ENCODE results near the gene CDC42EP3.
A peak's percentile ranks its signal among the peaks of the same experiment; 100 is the strongest.

The CDC42EP3 gene

GRCh38 chr2:37656512-37657423 lies 14.7 kb downstream of the CDC42EP3 start:
- peak; percentile 35 for DNase-seq (ENCODE audit: low spot score)

GRCh38 chr2:37654932-37655841 lies 16.3 kb downstream of the CDC42EP3 start:
- no peak for DNase-seq (ENCODE audit: low spot score)

GRCh38 chr2:37654419-37654818 lies 17.0 kb downstream of the CDC42EP3 start:
- no peak for DNase-seq (ENCODE audit: low spot score)

- DNase-seq (ENCODE audit: low spot score): no peak
These were observed 17.6 kb downstream of the CDC42EP3 start for GRCh38 chr2:37653805-37654378.

GRCh38 chr2:37653093-37653492 lies 18.3 kb downstream of the CDC42EP3 start:
- DNase-seq (ENCODE audit: low spot score): no peak

GRCh38 chr2:37652199-37652640 lies 19.2 kb downstream of the CDC42EP3 start:
- no peak for DNase-seq (ENCODE audit: low spot score)

GRCh38 chr2:37650548-37651093 lies 20.8 kb downstream of the CDC42EP3 start:
- no peak for DNase-seq (ENCODE audit: low spot score)

- no peak for DNase-seq (ENCODE audit: low spot score)
These were observed 21.9 kb downstream of the CDC42EP3 start for GRCh38 chr2:37649518-37649917.

- DNase-seq (ENCODE audit: low spot score): peak; percentile 67
These were observed 23.0 kb downstream of the CDC42EP3 start for GRCh38 chr2:37648331-37649011.

- no peak for DNase-seq (ENCODE audit: low spot score)
These were observed 23.5 kb downstream of the CDC42EP3 start for GRCh38 chr2:37647971-37648330.

- DNase-seq (ENCODE audit: low spot score): no peak
These were observed 25.6 kb downstream of the CDC42EP3 start for GRCh38 chr2:37645836-37646235.

GRCh38 chr2:37645362-37645761 lies 26.1 kb downstream of the CDC42EP3 start:
- peak; percentile 65 for DNase-seq (ENCODE audit: low spot score)

GRCh38 chr2:37644191-37644590 lies 27.3 kb downstream of the CDC42EP3 start:
- DNase-seq (ENCODE audit: low spot score): no peak

GRCh38 chr2:37643730-37644078 lies 27.7 kb downstream of the CDC42EP3 start:
- DNase-seq (ENCODE audit: low spot score): no peak

GRCh38 chr2:37642907-37643729 lies 28.3 kb downstream of the CDC42EP3 start:
- no peak for DNase-seq (ENCODE audit: low spot score)

GRCh38 chr2:37641582-37642171 lies 29.8 kb downstream of the CDC42EP3 start:
- DNase-seq (ENCODE audit: low spot score): no peak

GRCh38 chr2:37639631-37640030 lies 31.8 kb downstream of the CDC42EP3 start:
- DNase-seq (ENCODE audit: low spot score): no peak

- DNase-seq (ENCODE audit: low spot score): no peak
These were observed 32.5 kb downstream of the CDC42EP3 start for GRCh38 chr2:37638973-37639372.

GRCh38 chr2:37637985-37638384 lies 33.5 kb downstream of the CDC42EP3 start:
- no peak for DNase-seq (ENCODE audit: low spot score)

- no peak for DNase-seq (ENCODE audit: low spot score)
These were observed 34.1 kb downstream of the CDC42EP3 start for GRCh38 chr2:37637190-37637860.
